ENCODE results near the gene AP1S1. TPM values are rescaled to one million over a fixed set of nuclear protein-coding genes. Genes with fewer than 3 reads are reported as not detected.

The AP1S1 gene
- total and polyA plus RNA-seq, 2 donors (not counting 1 experiment from before 2014, with no cell fraction given): 10.3 to 16.3 TPM

GRCh38 chr7:101116898-101117297 lies 37.4 kb upstream of the AP1S1 start:
- Histone ChIP-seq H3K79me2 (ENCODE audit: control insufficient read depth, insufficient read depth, low read length) (no peaks in the 10 kb centered on the region), H3K36me3 (replicated peaks in 1 of 2; ENCODE audit: control extremely low read depth in 1 of 2, control insufficient read depth in 1 of 2, extremely low read depth in 1 of 2, insufficient read depth in 2 of 2, low read length in 1 of 2) (no peaks in the 10 kb centered on the region), H3K4me1 (ENCODE audit: control insufficient read depth in 2 of 2, insufficient read depth in 2 of 2, low read length in 2 of 2) (peaks cover 1 to 2% of the 10 kb centered on the region in 2 donors), H3K27ac (ENCODE audit: low read length in 2 of 2) (no peak overlapping the region), H3K9ac (ENCODE audit: low read length) (no peak overlapping the region), H3K4me3 (ENCODE audit: control extremely low read depth in 1 of 5, extremely low read depth in 1 of 5, insufficient read depth in 1 of 5, low read depth in 2 of 5, low read length in 4 of 5) (no peak overlapping the region), H4K20me1 (ENCODE audit: control insufficient read depth, insufficient read depth, low read length, poor library complexity, severe bottlenecking) (no peaks in the 10 kb centered on the region), H3K9me3 (ENCODE audit: control extremely low read depth in 1 of 3, control insufficient read depth in 2 of 3, insufficient read depth in 1 of 3, low read length in 2 of 3) (peaks cover 0 to 7% (median 0%) of the 10 kb centered on the region in 3 donors), H2AFZ (ENCODE audit: insufficient read depth, low read depth, low read length, poor library complexity, severe bottlenecking) (no peak overlapping the region), H3K4me2 (replicated peaks; ENCODE audit: low read depth, low read length, poor library complexity, severe bottlenecking) (no peak overlapping the region), H3K27me3 (replicated peaks in 1 of 4; ENCODE audit: control extremely low read depth in 1 of 4, control insufficient read depth in 3 of 4, insufficient read depth in 4 of 4, low read length in 3 of 4) (no peaks in the 10 kb centered on the region)
- Mint-ChIP-seq H3K4me3 (no peak overlapping the region), H3K4me1 (peaks cover under 1% of the 10 kb centered on the region), H3K27ac (no peak overlapping the region), H3K27me3 (peaks cover 10% of the 10 kb centered on the region), H3K9me3 (ENCODE audit: insufficient read depth) (no peaks in the 10 kb centered on the region)
- POLR2A ChIA-PET: no interaction called here
- WGBS (ENCODE audit: insufficient coverage): 93% methylated on average over 7 of the region's 10 CpGs
- intact Hi-C loops (cut with micrococcal nuclease): no loop called here
- CTCF ChIA-PET: no interaction called here
- ATAC-seq (ENCODE audit: low read depth) (no peak), DNase-seq (no peak)
- TF ChIP-seq CTCF (IDR thresholded peaks at IDR 0.05) (no peak), EZH2 (IDR thresholded peaks at IDR 0.05; ENCODE audit: borderline replicate concordance, insufficient read depth, low read depth, low read length, poor library complexity, severe bottlenecking) (no peak)

DNA sequence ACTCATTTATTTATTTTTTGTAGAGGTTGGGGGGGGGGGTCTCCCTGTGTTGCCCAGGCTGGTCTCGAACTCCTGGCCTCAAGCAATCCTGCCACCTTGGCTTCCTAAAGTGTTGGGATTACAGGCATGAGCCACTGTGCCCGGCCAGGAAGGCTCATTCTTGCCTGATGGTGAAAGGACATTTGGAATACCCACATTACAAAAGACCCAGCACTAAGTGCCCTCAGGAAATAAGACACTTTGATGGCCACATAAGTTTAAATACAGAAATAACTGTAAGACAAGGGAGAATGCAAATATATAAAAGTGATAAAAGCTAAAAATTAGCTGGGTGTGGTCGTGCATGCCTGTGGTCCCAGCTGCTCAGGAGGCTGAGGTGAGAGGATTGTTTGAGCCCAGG lies 35.4 kb upstream of the AP1S1 start:
- H4K20me1 ChIP-seq (ENCODE audit: control insufficient read depth, insufficient read depth, low read length, poor library complexity, severe bottlenecking): no peaks in the 10 kb centered on the region
- no peak overlapping the region for H3K4me3 ChIP-seq (ENCODE audit: control extremely low read depth in 1 of 5, extremely low read depth in 1 of 5, insufficient read depth in 1 of 5, low read depth in 2 of 5, low read length in 4 of 5)
- Mint-ChIP-seq H3K9me3 (ENCODE audit: insufficient read depth) (no peaks in the 10 kb centered on the region), H3K4me1 (peaks cover 14% of the 10 kb centered on the region), H3K27ac (no peak overlapping the region), H3K4me3 (no peak overlapping the region), H3K27me3 (peaks cover 15% of the 10 kb centered on the region)
- H3K4me1 ChIP-seq (ENCODE audit: control insufficient read depth in 2 of 2, insufficient read depth in 2 of 2, low read length in 2 of 2): peaks cover 9 to 11% of the 10 kb centered on the region in 2 donors
- DNase-seq: no peak
- WGBS (ENCODE audit: insufficient coverage): 100% methylated on average over 1 of the region's 3 CpGs
- H3K27me3 ChIP-seq (replicated peaks in 1 of 4; ENCODE audit: control extremely low read depth in 1 of 4, control insufficient read depth in 3 of 4, insufficient read depth in 4 of 4, low read length in 3 of 4): peaks cover 0 to 3% (median 0%) of the 10 kb centered on the region in 4 experiments
- ChIA-PET POLR2A (no interaction called here), CTCF (no interaction called here)
- no peak for ATAC-seq (ENCODE audit: low read depth)
- no peak for TF ChIP-seq CTCF (IDR thresholded peaks at IDR 0.05)
- TF ChIP-seq EZH2 (IDR thresholded peaks at IDR 0.05; ENCODE audit: borderline replicate concordance, insufficient read depth, low read depth, low read length, poor library complexity, severe bottlenecking): no peak
- H3K9ac ChIP-seq (ENCODE audit: low read length): no peak overlapping the region
- peaks cover 0 to 4% (median 0%) of the 10 kb centered on the region in 3 donors for H3K9me3 ChIP-seq (ENCODE audit: control extremely low read depth in 1 of 3, control insufficient read depth in 2 of 3, insufficient read depth in 1 of 3, low read length in 2 of 3)
- no peak overlapping the region for H3K4me2 ChIP-seq (replicated peaks; ENCODE audit: low read depth, low read length, poor library complexity, severe bottlenecking)
- H3K27ac ChIP-seq (ENCODE audit: low read length in 2 of 2): no peak overlapping the region
- intact Hi-C loops (cut with micrococcal nuclease): no loop called here
- no peak overlapping the region for H2AFZ ChIP-seq (ENCODE audit: insufficient read depth, low read depth, low read length, poor library complexity, severe bottlenecking)
- no peaks in the 10 kb centered on the region for H3K79me2 ChIP-seq (ENCODE audit: control insufficient read depth, insufficient read depth, low read length)
- no peaks in the 10 kb centered on the region for H3K36me3 ChIP-seq (replicated peaks in 1 of 2; ENCODE audit: control extremely low read depth in 1 of 2, control insufficient read depth in 1 of 2, extremely low read depth in 1 of 2, insufficient read depth in 2 of 2, low read length in 1 of 2)
